NT2/D1 (cell line): Measurements from ENCODE around the gene COPRS.

ENCODE experiments used
- SUZ12 ChIP-seq: IDR thresholded peaks from 2 replicates; pipeline ENCODE4 v1.6.1; 2011; ENCODE audit not compliant: insufficient read length, insufficient read depth; ENCODE audit errors: extremely low read depth
- YY1 ChIP-seq: IDR thresholded peaks from 2 replicates; pipeline ENCODE4 v1.6.1; 2011; ENCODE audit not compliant: insufficient read length, insufficient read depth
- ZNF274 ChIP-seq: IDR thresholded peaks from 2 replicates; pipeline ENCODE4 v1.6.1; 2011; ENCODE audit warnings: mild to moderate bottlenecking, low read depth, low read length

DNA sequence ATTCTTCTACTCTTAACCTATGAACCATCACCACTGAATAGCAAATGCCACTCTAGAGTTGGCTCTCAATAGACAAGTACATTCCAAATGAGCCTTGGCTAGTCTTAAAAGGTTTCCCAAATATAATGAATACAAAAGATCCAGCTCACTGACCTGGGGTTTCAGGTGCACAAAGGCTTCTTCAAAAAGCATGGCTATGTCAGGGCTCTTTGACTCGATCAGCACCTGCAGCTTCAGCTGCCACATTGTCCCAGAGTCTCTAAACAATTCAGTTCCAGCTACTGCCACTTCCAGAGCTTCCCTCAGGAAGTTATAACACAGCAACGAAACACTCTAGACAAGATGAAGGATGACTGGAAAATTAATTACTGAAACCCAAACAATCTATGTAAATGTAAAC, 16.0 kb upstream of the COPRS start:
- TF ChIP-seq ZNF274 (no peak), SUZ12 (no peak), YY1 (no peak)
